B cell (primary cell): ENCODE measurements around the gene ALG9. TPM values are rescaled to one million over a fixed set of nuclear protein-coding genes. Genes with fewer than 3 reads are reported as not detected.

Experiments used
- ATAC-seq: fragments of 200-7000 bp; cut with Tn5 transposase; one replicate; pipeline ENCODE4 v1.10.0; 2021; ENCODE audit warnings: low read depth, mild to moderate bottlenecking, moderate number of reproducible peaks, moderate library complexity
- CTCF ChIA-PET: fragments of 350-600 bp; sonication (Branson Sonifier 250); formaldehyde crosslinking; loops from one replicate; lab custom pipeline; 2021; ENCODE audit warnings: antibody characterized with exemption, inconsistent platforms; lab: Charles Lee
- POLR2A ChIA-PET: fragments of 350-600 bp; sonication (Branson Sonifier 250); formaldehyde crosslinking; loops from one replicate; lab custom pipeline; 2021; ENCODE audit warnings: antibody characterized with exemption; lab: Charles Lee
- DNase-seq: peaks from one replicate; pipeline ENCODE4 v3.0.0; 2013
- H2AFZ ChIP-seq: 2 replicates; pipeline ENCODE4 v1.6.1; 2012; ENCODE audit warnings: mild to moderate bottlenecking, low read depth, low read length; ENCODE audit not compliant: insufficient read depth, poor library complexity, severe bottlenecking
- H3K27ac ChIP-seq, 2 donors: 1 replicate in 1 of 2; 2 replicates in 1 of 2; pipeline ENCODE4 v1.5.1; 2012 to 2013; ENCODE audit warnings: low read length in 2 of 2, mild to moderate bottlenecking in 2 of 2, moderate library complexity in 1 of 2
- H3K27me3 ChIP-seq, 4 experiments: fragments of 200-600 bp in 1 of 4; sonication (generic) in 1 of 4; replicated peaks in 1 of 4; 1 replicate in 2 of 4; 2 replicates in 2 of 4; pipeline versions ENCODE4 v1.6.1 to v1.7.0; 2013 to 2016; ENCODE audit warnings: low read length in 3 of 4, mild to moderate bottlenecking in 2 of 4, mixed read lengths in 1 of 4, moderate library complexity in 1 of 4; ENCODE audit not compliant: insufficient read depth in 4 of 4, control insufficient read depth in 3 of 4; ENCODE audit errors: control extremely low read depth in 1 of 4
- H3K36me3 ChIP-seq, 2 experiments: replicated peaks in 1 of 2; 1 replicate in 1 of 2; 2 replicates in 1 of 2; pipeline versions ENCODE4 v1.6.1 to v1.7.1; 2013; ENCODE audit warnings: low read length in 1 of 2; ENCODE audit not compliant: insufficient read depth in 2 of 2, control insufficient read depth in 1 of 2; ENCODE audit errors: control extremely low read depth in 1 of 2, extremely low read depth in 1 of 2
- H3K4me1 ChIP-seq, 2 donors: fragments of 200-600 bp in 1 of 2; sonication (generic) in 1 of 2; 1 replicate in 1 of 2; 2 replicates in 1 of 2; pipeline versions ENCODE4 v1.5.1 to v1.6.1; 2013 to 2017; ENCODE audit warnings: low read length in 2 of 2; ENCODE audit not compliant: control insufficient read depth in 2 of 2, insufficient read depth in 2 of 2
- H3K4me2 ChIP-seq: replicated peaks from 2 replicates; pipeline ENCODE3; 2012; ENCODE audit warnings: mild to moderate bottlenecking, low read depth, low read length; ENCODE audit not compliant: poor library complexity, severe bottlenecking
- H3K4me3 ChIP-seq, 5 experiments: fragments of 200-600 bp in 1 of 5; sonication (generic) in 1 of 5; 1 replicate in 3 of 5; 2 replicates in 2 of 5; pipeline versions ENCODE4 v1.5.1 to v1.7.0; 2011 to 2016; ENCODE audit warnings: low read length in 4 of 5, mild to moderate bottlenecking in 4 of 5, low read depth in 2 of 5, control low read depth in 1 of 5, moderate library complexity in 1 of 5; ENCODE audit not compliant: insufficient read depth in 1 of 5; ENCODE audit errors: control extremely low read depth in 1 of 5, extremely low read depth in 1 of 5
- H3K79me2 ChIP-seq: fragments of 200-600 bp; sonication (generic); one replicate; pipeline ENCODE4 v1.6.0; 2016; ENCODE audit warnings: low read length; ENCODE audit not compliant: control insufficient read depth, insufficient read depth
- H3K9ac ChIP-seq: fragments of 200-600 bp; sonication (generic); 2 replicates; pipeline ENCODE4 v1.6.1; 2017; ENCODE audit warnings: mild to moderate bottlenecking, low read length, moderate library complexity
- H3K9me3 ChIP-seq, 3 donors: one replicate each; pipeline versions ENCODE4 v1.6.1 to v1.7.1; 2013; ENCODE audit warnings: low read length in 2 of 3; ENCODE audit not compliant: control insufficient read depth in 2 of 3, insufficient read depth in 1 of 3; ENCODE audit errors: control extremely low read depth in 1 of 3
- H4K20me1 ChIP-seq: 2 replicates; pipeline ENCODE4 v1.6.0; 2012; ENCODE audit warnings: mild to moderate bottlenecking, low read length; ENCODE audit not compliant: insufficient read depth, control insufficient read depth, poor library complexity, severe bottlenecking
- H3K27ac Mint-ChIP-seq: one replicate; pipeline ENCODE4 v1.8.0; 2021; ENCODE audit warnings: mixed read lengths
- H3K27me3 Mint-ChIP-seq: one replicate; pipeline ENCODE4 v1.8.0; 2021; ENCODE audit warnings: mixed read lengths
- H3K4me1 Mint-ChIP-seq: one replicate; pipeline ENCODE4 v1.8.0; 2021; ENCODE audit warnings: mixed read lengths
- H3K4me3 Mint-ChIP-seq: one replicate; pipeline ENCODE4 v1.8.0; 2021; ENCODE audit warnings: mixed read lengths
- H3K9me3 Mint-ChIP-seq: one replicate; pipeline ENCODE4 v1.8.0; 2022; ENCODE audit warnings: mixed read lengths; ENCODE audit not compliant: insufficient read depth
- EZH2 ChIP-seq: IDR thresholded peaks from 2 replicates; pipeline ENCODE4 v1.6.1; 2012; ENCODE audit warnings: borderline replicate concordance, low read depth, mild to moderate bottlenecking, moderate library complexity, low read length; ENCODE audit not compliant: insufficient read depth, poor library complexity, severe bottlenecking
- WGBS: methylation state at CpG from one replicate; pipeline ENCODE4 v1.1.5; 2013; ENCODE audit warnings: missing lambda C conversion rate; ENCODE audit not compliant: insufficient coverage; 5-methylcytosine and 5-hydroxymethylcytosine counted together
- intact Hi-C: fragments of 100-400 bp; cut with micrococcal nuclease; formaldehyde crosslinking; loops from one replicate; pipeline ENCODE4 v1.10.0; 2022
- polyA plus RNA-seq: library from polyadenylated mRNA; depleted of rRNA; stranded (reverse); fragments of >200 nt; gene quantifications from 2 replicates; pipeline ENCODE4 v1.2.3, GENCODE V29; 2012
- total RNA-seq, 2 donors: library from RNA; stranded (reverse); fragments of 120-200 nt in 1 of 2; gene quantifications; 1 replicate in 1 of 2; 2 replicates in 1 of 2; pipeline versions ENCODE4 v1.2.3 to v1.2.4, GENCODE V29; 2013 to 2022
- TF ChIP-seq, protein P1 (sequence below): fragments of 200-600 bp; IDR thresholded peaks from one replicate; pipeline ENCODE4 v1.8.0; 2022; ENCODE audit warnings: antibody characterized with exemption, mild to moderate bottlenecking

ALG9 gene
- total and polyA plus RNA-seq, 2 donors (not counting 1 experiment from before 2014, with no cell fraction given) = 21.2 to 29.9 TPM

GRCh38 chr11:111759376-111759775 is 112.0 kb downstream of the ALG9 start:
- Histone ChIP-seq H3K27ac (no peak overlapping the region), H3K4me1 (no peaks in the 10 kb centered on the region), H3K9ac (no peak overlapping the region), H2AFZ (no peak overlapping the region), H3K36me3 (peaks cover 8 to 57% of the 10 kb centered on the region in 2 experiments), H3K4me2 (no peak overlapping the region), H3K27me3 (no peaks in the 10 kb centered on the region), H3K4me3 (no peak overlapping the region), H4K20me1 (no peaks in the 10 kb centered on the region), H3K79me2 (peaks cover 18% of the 10 kb centered on the region), H3K9me3 (no peaks in the 10 kb centered on the region)
- Mint-ChIP-seq H3K27me3 (no peaks in the 10 kb centered on the region), H3K4me1 (peaks cover 14% of the 10 kb centered on the region), H3K9me3 (no peaks in the 10 kb centered on the region), H3K4me3 (no peak overlapping the region), H3K27ac (no peak overlapping the region)
- ChIA-PET CTCF (interaction anchor here (0.6 to 1.0 kb wide), 2 partner anchors 9 to 18 kb away, joined by 3 to 5 read pairs; no protein-coding TSS in a partner anchor), POLR2A (no interaction called here)
- TF ChIP-seq, protein P1, sequence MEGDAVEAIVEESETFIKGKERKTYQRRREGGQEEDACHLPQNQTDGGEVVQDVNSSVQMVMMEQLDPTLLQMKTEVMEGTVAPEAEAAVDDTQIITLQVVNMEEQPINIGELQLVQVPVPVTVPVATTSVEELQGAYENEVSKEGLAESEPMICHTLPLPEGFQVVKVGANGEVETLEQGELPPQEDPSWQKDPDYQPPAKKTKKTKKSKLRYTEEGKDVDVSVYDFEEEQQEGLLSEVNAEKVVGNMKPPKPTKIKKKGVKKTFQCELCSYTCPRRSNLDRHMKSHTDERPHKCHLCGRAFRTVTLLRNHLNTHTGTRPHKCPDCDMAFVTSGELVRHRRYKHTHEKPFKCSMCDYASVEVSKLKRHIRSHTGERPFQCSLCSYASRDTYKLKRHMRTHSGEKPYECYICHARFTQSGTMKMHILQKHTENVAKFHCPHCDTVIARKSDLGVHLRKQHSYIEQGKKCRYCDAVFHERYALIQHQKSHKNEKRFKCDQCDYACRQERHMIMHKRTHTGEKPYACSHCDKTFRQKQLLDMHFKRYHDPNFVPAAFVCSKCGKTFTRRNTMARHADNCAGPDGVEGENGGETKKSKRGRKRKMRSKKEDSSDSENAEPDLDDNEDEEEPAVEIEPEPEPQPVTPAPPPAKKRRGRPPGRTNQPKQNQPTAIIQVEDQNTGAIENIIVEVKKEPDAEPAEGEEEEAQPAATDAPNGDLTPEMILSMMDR = no peak
- TF ChIP-seq EZH2 = no peak
- DNase-seq (no peak), ATAC-seq (no peak)
- intact Hi-C loops = no loop called here

- peaks cover 9 to 69% of the 10 kb centered on the region in 2 experiments for H3K36me3 ChIP-seq
- DNase-seq (no peak), ATAC-seq (no peak)
- Mint-ChIP-seq H3K27ac (no peak overlapping the region), H3K4me3 (no peak overlapping the region), H3K9me3 (no peaks in the 10 kb centered on the region), H3K27me3 (no peaks in the 10 kb centered on the region), H3K4me1 (no peaks in the 10 kb centered on the region)
- ChIA-PET POLR2A (no interaction called here), CTCF (interaction anchor here (0.7 kb wide), 1 partner anchor 989 kb away, joined by 3 read pairs; no protein-coding TSS in a partner anchor)
- no peak overlapping the region for H3K9ac ChIP-seq
- H3K27me3 ChIP-seq = no peaks in the 10 kb centered on the region
- no CpG with 5 or more reads among the region's 6 CpGs for WGBS
- no peak overlapping the region for H3K4me3 ChIP-seq
- no peak overlapping the region for H2AFZ ChIP-seq
- no peaks in the 10 kb centered on the region for H3K9me3 ChIP-seq
- intact Hi-C loops = no loop called here
- no peak overlapping the region for H3K27ac ChIP-seq
- no peak for TF ChIP-seq EZH2
- TF ChIP-seq, protein P1 = no peak
- H3K4me1 ChIP-seq = no peaks in the 10 kb centered on the region
- no peaks in the 10 kb centered on the region for H3K79me2 ChIP-seq
- no peak overlapping the region for H3K4me2 ChIP-seq
- H4K20me1 ChIP-seq = no peaks in the 10 kb centered on the region
These were observed 115.3 kb downstream of the ALG9 start for GRCh38 chr11:111756097-111756496.
